Astrocyte (in vitro differentiated cells and primary cell): ENCODE measurements around the gene HDAC5.

ENCODE experiments used
- EZH2 ChIP-seq: IDR thresholded peaks from 2 replicates; pipeline ENCODE4 v1.6.1; 2012; ENCODE audit warnings: mild to moderate bottlenecking, low read length, inconsistent platforms; ENCODE audit not compliant: insufficient read depth
- TF ChIP-seq, protein P1 (sequence below): IDR thresholded peaks from 2 replicates; pipeline ENCODE4 v1.5.1; 2011; ENCODE audit warnings: low read depth, mild to moderate bottlenecking, inconsistent platforms, low read length, moderate library complexity; ENCODE audit not compliant: insufficient read depth

- TF ChIP-seq, protein P1, sequence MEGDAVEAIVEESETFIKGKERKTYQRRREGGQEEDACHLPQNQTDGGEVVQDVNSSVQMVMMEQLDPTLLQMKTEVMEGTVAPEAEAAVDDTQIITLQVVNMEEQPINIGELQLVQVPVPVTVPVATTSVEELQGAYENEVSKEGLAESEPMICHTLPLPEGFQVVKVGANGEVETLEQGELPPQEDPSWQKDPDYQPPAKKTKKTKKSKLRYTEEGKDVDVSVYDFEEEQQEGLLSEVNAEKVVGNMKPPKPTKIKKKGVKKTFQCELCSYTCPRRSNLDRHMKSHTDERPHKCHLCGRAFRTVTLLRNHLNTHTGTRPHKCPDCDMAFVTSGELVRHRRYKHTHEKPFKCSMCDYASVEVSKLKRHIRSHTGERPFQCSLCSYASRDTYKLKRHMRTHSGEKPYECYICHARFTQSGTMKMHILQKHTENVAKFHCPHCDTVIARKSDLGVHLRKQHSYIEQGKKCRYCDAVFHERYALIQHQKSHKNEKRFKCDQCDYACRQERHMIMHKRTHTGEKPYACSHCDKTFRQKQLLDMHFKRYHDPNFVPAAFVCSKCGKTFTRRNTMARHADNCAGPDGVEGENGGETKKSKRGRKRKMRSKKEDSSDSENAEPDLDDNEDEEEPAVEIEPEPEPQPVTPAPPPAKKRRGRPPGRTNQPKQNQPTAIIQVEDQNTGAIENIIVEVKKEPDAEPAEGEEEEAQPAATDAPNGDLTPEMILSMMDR = no peak
- TF ChIP-seq EZH2 = no peak
Observed at GRCh38 chr17:44086364-44087311, 36.8 kb downstream of the HDAC5 start.
